Left lung (tissue), 10 donors: ENCODE results near the gene IFT88. TPM values are rescaled to one million over a fixed set of nuclear protein-coding genes. Genes with fewer than 3 reads are reported as not detected.

Experiments used
- ATAC-seq: fragments of 200-7000 bp; cut with Tn5 transposase; one replicate; pipeline ENCODE4 v1.9.1; 2020; ENCODE audit warnings: moderate library complexity
- DNase-seq, 4 donors: peaks; one replicate each; pipeline ENCODE4 v3.0.0-alpha.2; 2013 to 2020
- H3K27ac ChIP-seq, 2 donors: fragments of 200-600 bp; sonication (generic) in 1 of 2; one replicate each; pipeline versions ENCODE4 v1.5.0 to v1.8.0; 2020 to 2021
- H3K27me3 ChIP-seq, 2 donors: fragments of 200-600 bp; sonication (generic) in 1 of 2; one replicate each; pipeline versions ENCODE4 v1.5.0 to v1.8.0; 2020 to 2021
- H3K36me3 ChIP-seq, 2 donors: fragments of 200-600 bp; sonication (generic) in 1 of 2; one replicate each; pipeline versions ENCODE4 v1.5.0 to v1.8.0; 2020 to 2021
- H3K4me1 ChIP-seq, 2 donors: fragments of 200-600 bp; one replicate each; pipeline ENCODE4 v1.8.0; 2021
- H3K4me3 ChIP-seq, 2 donors: fragments of 200-600 bp; sonication (generic) in 1 of 2; one replicate each; pipeline versions ENCODE4 v1.5.0 to v1.8.0; 2020 to 2021; ENCODE audit warnings: mild to moderate bottlenecking in 1 of 2
- H3K9me3 ChIP-seq, 2 donors: fragments of 200-600 bp; sonication (generic) in 1 of 2; one replicate each; pipeline versions ENCODE4 v1.5.0 to v1.8.0; 2020 to 2021
- intact Hi-C, 2 donors: fragments of 100-400 bp; cut with DNase I; formaldehyde crosslinking; loops; one replicate each; pipeline versions ENCODE4 v1.11.2 to v1.14.2; 2022
- polyA plus RNA-seq, 6 donors: library from polyadenylated mRNA; unstranded; fragments of 120-200 nt; gene quantifications; one replicate each; pipeline ENCODE4 v1.2.1, GENCODE V29; 2013; ENCODE audit not compliant: insufficient read length in 6 of 6
- total RNA-seq, 2 donors: library from RNA; stranded (reverse); fragmentation: NEBNext Ultra II Directional; extraction: Animal tissue kit (Norgen Biotek cat#: 25700); gene quantifications; one replicate each; pipeline ENCODE4 v1.2.1, GENCODE V29; 2021
- TF ChIP-seq, protein P1 (sequence below), 2 donors: fragments of 200-600 bp; sonication (generic) in 1 of 2; IDR thresholded peaks; one replicate each; pipeline versions ENCODE4 v1.5.0 to v1.8.0; 2021; ENCODE audit warnings: antibody characterized with exemption in 2 of 2
- donor health status: DM: no; HTN: yes; CAD: no.
- donor health status: DM: no; HTN: no; CAD: no.

Gene IFT88
- total and polyA plus RNA-seq, 8 donors: 13.5 to 37.9 (median 35.8) TPM

GRCh38 chr13:20686167-20686566 is 119.2 kb downstream of the IFT88 start:
- Histone ChIP-seq H3K4me3 (no peak overlapping the region), H3K36me3 (peaks cover 0 to 8% of the 10 kb centered on the region in 2 donors), H3K4me1 (no peaks in the 10 kb centered on the region), H3K27me3 (no peaks in the 10 kb centered on the region), H3K9me3 (no peaks in the 10 kb centered on the region), H3K27ac (no peak overlapping the region)
- no peak for ATAC-seq
- intact Hi-C loops: no loop called here
- TF ChIP-seq, protein P1, sequence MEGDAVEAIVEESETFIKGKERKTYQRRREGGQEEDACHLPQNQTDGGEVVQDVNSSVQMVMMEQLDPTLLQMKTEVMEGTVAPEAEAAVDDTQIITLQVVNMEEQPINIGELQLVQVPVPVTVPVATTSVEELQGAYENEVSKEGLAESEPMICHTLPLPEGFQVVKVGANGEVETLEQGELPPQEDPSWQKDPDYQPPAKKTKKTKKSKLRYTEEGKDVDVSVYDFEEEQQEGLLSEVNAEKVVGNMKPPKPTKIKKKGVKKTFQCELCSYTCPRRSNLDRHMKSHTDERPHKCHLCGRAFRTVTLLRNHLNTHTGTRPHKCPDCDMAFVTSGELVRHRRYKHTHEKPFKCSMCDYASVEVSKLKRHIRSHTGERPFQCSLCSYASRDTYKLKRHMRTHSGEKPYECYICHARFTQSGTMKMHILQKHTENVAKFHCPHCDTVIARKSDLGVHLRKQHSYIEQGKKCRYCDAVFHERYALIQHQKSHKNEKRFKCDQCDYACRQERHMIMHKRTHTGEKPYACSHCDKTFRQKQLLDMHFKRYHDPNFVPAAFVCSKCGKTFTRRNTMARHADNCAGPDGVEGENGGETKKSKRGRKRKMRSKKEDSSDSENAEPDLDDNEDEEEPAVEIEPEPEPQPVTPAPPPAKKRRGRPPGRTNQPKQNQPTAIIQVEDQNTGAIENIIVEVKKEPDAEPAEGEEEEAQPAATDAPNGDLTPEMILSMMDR (IDR thresholded peaks at IDR 0.05): no peak
- DNase-seq: no peak

DNA sequence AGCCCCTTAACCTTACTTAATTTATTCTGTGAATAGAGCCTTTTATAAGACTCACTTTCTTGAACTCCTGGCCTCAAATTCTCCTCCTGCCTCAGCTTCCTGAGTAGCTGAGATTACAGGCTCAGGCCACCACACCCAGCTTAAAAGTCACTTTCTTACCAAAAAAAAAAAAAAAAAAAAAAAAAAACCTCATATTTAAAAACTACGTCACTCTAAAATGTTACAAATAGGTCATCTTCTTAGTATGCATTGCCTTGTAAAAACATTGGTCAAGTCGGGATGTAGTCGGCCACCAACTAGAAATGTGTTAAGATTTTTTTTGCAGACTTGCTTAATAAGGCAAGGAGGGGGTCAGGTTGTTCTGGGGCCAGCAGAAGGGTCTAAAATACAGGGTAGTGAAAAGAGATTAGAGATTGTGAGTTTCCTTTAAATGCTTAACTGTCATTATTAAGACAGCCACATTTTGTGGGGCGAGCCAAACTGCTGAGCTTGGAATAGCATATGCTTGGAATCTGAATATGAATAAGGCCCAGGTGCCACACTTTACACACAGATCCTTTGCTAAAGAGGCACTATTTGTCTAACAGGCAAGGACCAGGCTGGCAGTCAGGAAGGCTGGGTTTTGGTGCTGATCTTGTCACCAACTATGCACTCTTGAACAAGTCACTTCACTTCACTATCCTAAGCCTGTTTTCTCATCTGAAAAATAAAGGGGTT is 120.1 kb downstream of the IFT88 start:
- intact Hi-C loops: no loop called here
- DNase-seq (no peak), ATAC-seq (no peak)
- Histone ChIP-seq H3K27me3 (no peaks in the 10 kb centered on the region), H3K4me1 (no peaks in the 10 kb centered on the region), H3K9me3 (no peaks in the 10 kb centered on the region), H3K36me3 (peaks cover 0 to 13% of the 10 kb centered on the region in 2 donors), H3K27ac (no peak overlapping the region), H3K4me3 (no peak overlapping the region)
- TF ChIP-seq, protein P1 (IDR thresholded peaks at IDR 0.05): no peak

- no peak for ATAC-seq
- Histone ChIP-seq H3K27ac (no peak overlapping the region), H3K4me3 (no peak overlapping the region), H3K4me1 (no peaks in the 10 kb centered on the region), H3K9me3 (no peaks in the 10 kb centered on the region), H3K27me3 (no peaks in the 10 kb centered on the region), H3K36me3 (peaks cover 0 to 13% of the 10 kb centered on the region in 2 donors)
- no peak for DNase-seq
- intact Hi-C loops: no loop called here
- TF ChIP-seq, protein P1 (IDR thresholded peaks at IDR 0.05): no peak
Observed at GRCh38 chr13:20689291-20689690, 122.3 kb downstream of the IFT88 start.

- ATAC-seq: no peak
- peaks cover 0 to 13% of the 10 kb centered on the region in 2 donors for H3K36me3 ChIP-seq
- no peaks in the 10 kb centered on the region for H3K27me3 ChIP-seq
- no peak for DNase-seq
- H3K4me3 ChIP-seq: no peak overlapping the region
- TF ChIP-seq, protein P1 (IDR thresholded peaks at IDR 0.05): no peak
- H3K4me1 ChIP-seq: no peaks in the 10 kb centered on the region
- H3K9me3 ChIP-seq: no peaks in the 10 kb centered on the region
- H3K27ac ChIP-seq: no peak overlapping the region
- intact Hi-C loops: no loop called here
Observed at GRCh38 chr13:20691616-20692015, 124.7 kb downstream of the IFT88 start.

DNA sequence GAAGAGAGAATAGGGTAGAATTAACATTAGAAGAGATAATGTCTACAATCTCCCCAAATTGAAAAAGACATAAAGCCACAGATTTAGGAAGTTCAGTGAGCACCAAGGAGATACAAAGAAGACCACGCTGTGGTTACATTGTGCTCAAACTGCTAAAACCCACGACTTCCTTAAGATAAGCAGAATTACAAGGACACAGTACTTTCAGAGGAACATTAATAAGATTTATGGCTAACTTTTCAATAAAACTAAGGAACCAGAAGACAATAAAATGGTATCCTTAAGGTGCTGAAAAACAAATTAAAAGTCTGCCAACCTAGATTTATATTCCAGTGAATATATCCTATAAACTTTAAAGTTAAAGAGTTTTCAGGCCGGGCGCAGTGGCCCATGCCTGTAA is 129.1 kb downstream of the IFT88 start:
- Histone ChIP-seq H3K9me3 (no peaks in the 10 kb centered on the region), H3K27ac (no peak overlapping the region), H3K4me3 (no peak overlapping the region), H3K4me1 (no peaks in the 10 kb centered on the region), H3K36me3 (peaks cover 0 to 5% of the 10 kb centered on the region in 2 donors), H3K27me3 (peaks cover 0 to 15% of the 10 kb centered on the region in 2 donors)
- TF ChIP-seq, protein P1 (IDR thresholded peaks at IDR 0.05): no peak
- intact Hi-C loops: no loop called here
- no peak for DNase-seq
- no peak for ATAC-seq
